NOMO-1 treated with DMSO at 0.1 percent for 48 hours (cell line): ENCODE results near the gene DTL.

Source experiments
- DNase-seq: peaks from one replicate; lab custom pipeline; 2025; ENCODE audit not compliant: unreplicated experiment; lab: John Stamatoyannopoulos, UW

DTL gene

GRCh38 chr1:212124690-212125582, 89.4 kb downstream of the DTL start:
- peak; percentile 62 for DNase-seq

DNA sequence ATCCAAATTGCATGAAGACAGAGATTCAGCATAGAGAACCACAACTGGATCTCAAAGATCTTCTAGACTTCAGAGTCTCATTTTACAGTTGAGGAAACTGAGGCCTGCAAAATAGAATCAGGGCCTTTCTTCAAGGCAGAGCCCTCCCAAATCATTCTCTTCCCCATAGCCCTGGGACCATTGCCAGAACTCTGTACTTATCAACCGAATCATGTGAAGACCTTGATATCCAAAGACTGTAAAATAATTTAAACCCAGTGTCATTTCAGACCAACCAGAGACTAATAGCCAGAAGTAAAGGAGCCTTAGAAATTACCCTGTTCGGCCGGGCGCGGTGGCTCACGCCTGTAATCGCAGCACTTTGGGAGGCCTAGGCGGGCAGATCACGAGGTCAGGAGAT, 90.1 kb downstream of the DTL start:
- DNase-seq = no peak

- DNase-seq = no peak
Measured at GRCh38 chr1:212127221-212127620, 91.7 kb downstream of the DTL start.

DNA sequence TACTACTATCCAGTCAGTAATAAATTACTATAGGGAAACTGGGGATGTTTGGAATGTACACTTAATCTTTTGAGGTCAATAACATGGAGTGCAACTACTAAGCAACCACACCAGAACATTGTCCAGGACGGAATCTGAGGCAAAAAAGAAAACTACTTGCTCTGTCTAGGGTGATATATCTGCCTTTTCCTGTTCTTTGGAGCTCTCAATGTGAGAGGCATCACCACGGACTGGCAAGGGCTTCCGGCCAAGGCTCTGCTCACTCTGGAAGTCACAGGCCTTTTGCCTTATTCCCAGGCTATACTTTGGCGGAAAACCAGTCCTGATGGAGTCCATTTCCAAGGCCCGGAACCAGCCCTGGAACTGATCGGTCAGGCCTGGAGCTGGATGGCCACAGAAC, 94.2 kb downstream of the DTL start:
- no peak for DNase-seq

DNA sequence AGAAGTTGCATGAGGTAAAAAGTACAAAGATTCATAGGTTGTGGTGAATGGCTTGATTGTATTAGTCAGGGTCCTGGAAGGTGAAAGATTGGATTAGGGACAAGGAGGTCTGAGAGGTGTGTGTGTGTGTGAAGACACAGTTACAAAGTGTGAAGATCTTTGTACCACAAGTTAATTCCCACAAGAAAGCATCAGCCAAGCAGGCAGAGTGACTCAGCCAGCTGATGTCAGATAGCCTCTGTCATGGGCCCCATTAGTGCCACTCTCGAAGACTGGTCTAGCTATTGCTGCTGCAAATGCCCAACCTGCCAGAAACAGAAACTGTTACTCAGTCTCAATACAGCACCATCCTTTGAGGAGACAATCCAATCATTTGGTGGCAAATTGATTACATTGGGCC, 96.5 kb downstream of the DTL start:
- DNase-seq = no peak

DNA sequence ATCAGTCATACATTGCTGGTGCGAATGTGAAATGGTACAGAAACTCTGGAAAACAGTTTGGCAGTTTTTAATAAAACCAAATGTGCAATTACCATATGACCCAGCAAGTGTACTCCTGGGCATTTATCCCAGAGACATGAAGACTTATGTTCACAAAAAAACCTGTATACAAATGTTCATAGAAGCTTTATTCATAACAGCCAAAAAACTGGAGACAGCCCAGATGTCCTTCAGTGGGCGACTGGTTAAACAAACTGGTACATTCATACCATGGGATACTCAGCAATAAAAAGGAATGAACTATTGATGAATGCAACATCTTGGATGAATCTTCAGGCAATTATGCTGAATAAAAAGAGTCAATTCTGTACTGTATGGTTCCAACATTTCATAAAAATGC, 97.8 kb downstream of the DTL start:
- DNase-seq = no peak

- DNase-seq = no peak
Measured at GRCh38 chr1:212135166-212135565, 99.6 kb downstream of the DTL start.

GRCh38 chr1:212137854-212138253, 102.3 kb downstream of the DTL start:
- no peak for DNase-seq

GRCh38 chr1:212138457-212138856, 102.9 kb downstream of the DTL start:
- DNase-seq = no peak

DNA sequence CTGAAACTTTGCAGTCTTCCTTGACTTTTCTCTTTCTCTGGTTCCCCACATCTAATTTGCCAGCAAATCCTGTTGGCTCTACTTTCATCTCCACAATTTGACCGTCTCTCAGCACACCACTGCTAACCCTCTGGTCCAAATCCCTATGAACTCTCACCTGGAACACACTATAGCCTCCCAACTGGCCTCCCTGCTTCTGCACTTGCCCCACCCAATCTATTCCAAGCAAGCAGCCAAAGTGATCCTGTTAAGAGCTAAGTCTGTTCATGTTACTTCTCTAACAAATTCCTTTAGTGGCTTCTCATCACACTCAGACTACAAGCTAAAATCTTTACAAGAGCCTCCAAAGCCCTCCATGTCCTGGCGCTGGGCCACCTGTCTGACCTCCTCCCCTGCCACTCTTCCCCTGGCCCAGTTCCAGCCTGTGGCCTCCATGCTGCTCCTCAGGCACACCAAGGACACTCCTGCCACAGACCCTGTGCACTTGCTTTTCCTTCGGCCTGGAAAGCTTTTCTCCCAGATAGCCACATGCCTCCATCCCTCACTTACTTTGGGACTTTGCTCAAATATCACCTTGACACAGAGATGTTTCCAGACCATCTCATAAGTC, 104.1 kb downstream of the DTL start:
- DNase-seq = no peak

- no peak for DNase-seq
Measured at GRCh38 chr1:212141404-212141803, 105.9 kb downstream of the DTL start.

DNA sequence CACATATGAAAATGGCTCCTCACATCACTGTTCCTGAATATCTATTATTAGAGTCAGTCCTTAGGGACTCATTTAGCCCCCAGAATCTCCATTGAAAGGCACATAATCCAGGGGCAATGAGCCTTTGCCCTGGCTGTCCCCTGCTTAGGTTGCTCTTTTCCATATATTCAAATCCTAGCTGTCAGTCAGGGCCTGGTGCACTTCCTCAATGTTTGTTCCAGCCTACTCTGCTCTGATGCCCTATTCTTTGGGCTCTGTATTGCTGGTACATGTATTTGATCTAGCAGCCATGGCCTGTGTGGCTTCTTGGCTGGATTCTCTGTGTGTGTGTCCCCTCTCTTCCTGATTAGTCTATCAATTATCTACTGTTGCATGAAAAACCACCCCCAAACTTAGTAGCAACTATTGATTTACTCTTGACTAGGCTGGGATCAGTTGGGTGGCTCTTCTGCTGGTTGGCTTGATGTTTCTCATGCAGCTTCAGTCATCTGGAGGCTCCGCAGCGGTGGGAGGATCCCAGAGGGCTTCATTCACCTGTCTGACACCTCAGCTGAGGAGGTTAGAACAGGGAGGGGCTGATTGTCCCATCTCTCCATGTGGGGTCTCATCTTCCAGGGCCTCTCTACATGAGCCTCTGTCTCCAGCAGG, 107.5 kb downstream of the DTL start:
- DNase-seq = no peak

DNA sequence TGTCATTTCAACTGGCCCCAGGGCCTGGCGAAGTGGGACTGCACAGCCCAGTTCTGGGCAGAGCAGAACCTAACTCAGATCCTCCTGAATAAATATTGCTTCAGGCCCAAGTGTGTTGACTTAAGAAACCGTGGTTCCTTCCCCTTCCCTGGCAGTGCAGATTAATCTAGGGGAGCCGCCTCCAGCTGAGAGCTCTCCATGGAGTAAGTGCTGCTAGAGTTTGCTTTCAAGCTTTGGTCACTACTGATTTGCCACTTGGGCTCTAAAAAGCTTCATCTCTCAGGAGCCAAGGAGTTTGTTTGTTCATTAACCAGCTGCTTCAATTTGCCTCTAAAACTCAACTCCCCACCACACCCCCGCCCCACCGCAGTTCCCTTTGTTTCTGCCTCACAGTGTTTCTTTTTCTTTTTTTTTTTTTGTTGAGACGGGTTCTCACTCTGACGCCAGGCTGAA, 112.1 kb downstream of the DTL start:
- no peak for DNase-seq

- no peak for DNase-seq
Measured at GRCh38 chr1:212149566-212149965, 114.0 kb downstream of the DTL start.

DNA sequence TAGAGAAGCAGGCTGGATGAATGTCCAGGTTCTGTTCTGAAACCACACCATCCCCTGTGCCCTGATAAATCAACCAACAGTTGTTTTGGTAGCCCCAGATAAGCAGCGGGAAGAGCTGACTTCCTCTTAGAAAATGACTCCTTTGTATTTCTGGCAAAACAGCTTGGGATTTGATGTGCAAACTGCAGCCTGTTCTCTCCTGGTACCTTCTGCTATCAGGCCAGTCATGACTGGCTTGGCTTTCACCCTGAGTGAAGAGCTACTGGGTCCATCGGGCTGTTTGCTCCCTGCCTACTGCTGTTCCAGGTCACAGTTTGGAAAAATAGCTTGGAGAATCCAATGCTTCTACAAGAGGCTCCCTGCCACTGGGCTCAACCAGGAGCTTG, 116.8 kb downstream of the DTL start:
- DNase-seq = no peak

DNA sequence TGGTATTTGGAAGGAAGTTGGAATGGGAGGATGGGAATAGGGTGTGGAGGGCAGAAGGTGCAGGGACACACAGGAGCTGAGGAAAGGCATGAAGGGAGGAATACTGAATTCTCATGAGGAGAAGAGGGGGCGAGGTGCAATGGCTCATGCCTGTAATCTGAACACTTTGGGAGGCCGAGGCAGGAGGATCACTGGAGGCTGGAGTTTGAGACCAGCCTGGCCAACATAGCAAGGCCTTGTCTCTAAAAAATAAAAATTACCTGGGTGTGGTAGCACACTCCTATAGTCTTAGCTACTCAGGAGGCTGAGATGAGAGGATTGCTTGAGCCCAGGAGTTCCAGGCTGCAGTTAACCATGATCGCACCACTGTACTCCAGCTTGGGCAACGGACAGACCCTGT, 117.3 kb downstream of the DTL start:
- no peak for DNase-seq

DNA sequence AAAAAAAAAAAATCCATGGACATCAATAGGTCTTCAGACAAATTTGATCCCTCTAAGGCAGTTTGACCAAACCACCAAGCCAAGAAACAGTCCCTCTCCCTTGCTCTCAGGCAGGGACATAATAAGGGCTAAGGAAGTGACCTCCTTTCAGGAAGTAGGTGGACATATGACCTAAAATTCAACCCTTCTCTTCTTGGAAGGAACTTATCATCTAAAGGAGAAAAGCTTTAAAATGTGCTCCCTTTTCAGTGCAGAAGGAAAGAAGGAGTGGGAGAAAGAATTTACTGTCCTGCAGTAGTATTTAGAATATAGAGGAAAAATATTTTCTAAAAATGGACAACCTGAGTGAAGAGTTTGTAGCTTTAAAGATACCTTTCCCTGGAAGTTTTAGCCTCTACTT, 118.1 kb downstream of the DTL start:
- no peak for DNase-seq
